Fibroblast of skin of left quadriceps (primary cell): Measurements from ENCODE around the gene PAN3.
"Not testable (repeated sequence)": the region's sequence is repeated elsewhere in the genome, so short reads cannot be mapped to it uniquely, and the experiment has no call there.

Experiments used
- DNase-seq, 2 experiments: peaks; one replicate each; pipeline ENCODE4 v3.0.0-alpha.2; 2013; ENCODE audit warnings: low read depth in 2 of 2

Gene PAN3, protein sequence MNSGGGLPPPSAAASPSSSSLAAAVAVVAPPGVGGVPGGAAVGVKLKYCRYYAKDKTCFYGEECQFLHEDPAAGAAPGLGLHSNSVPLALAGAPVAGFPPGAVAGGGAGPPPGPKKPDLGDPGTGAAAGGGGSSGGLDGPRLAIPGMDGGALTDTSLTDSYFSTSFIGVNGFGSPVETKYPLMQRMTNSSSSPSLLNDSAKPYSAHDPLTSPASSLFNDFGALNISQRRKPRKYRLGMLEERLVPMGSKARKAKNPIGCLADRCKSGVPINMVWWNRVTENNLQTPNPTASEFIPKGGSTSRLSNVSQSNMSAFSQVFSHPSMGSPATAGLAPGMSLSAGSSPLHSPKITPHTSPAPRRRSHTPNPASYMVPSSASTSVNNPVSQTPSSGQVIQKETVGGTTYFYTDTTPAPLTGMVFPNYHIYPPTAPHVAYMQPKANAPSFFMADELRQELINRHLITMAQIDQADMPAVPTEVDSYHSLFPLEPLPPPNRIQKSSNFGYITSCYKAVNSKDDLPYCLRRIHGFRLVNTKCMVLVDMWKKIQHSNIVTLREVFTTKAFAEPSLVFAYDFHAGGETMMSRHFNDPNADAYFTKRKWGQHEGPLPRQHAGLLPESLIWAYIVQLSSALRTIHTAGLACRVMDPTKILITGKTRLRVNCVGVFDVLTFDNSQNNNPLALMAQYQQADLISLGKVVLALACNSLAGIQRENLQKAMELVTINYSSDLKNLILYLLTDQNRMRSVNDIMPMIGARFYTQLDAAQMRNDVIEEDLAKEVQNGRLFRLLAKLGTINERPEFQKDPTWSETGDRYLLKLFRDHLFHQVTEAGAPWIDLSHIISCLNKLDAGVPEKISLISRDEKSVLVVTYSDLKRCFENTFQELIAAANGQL

GRCh38 chr13:28138012-28138755, at the start of gene PAN3:
PAN3 (plus strand) TSS chr13:28138545; CDS start chr13:28138658, 113 bp downstream.
- peak; percentile 77 to 81 for DNase-seq

DNA sequence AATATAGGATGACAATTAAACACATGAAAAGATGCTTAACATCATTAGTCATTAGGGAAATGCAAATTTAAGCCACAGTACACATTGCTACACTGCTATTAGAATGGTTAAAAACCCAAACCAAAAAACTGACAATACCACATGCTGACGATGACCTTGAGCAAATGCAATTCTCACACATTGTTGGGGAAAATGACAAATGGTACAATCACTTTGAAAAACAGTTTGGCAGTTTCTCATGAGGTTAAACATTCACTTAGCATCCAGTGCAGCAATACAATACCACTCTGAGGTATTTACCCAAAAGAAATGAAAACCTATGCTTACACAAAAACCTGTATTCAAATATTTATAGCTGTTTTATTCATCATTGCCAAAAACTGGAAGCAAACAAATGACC, 49.3 kb upstream of the PAN3 start:
- DNase-seq: no peak

DNA sequence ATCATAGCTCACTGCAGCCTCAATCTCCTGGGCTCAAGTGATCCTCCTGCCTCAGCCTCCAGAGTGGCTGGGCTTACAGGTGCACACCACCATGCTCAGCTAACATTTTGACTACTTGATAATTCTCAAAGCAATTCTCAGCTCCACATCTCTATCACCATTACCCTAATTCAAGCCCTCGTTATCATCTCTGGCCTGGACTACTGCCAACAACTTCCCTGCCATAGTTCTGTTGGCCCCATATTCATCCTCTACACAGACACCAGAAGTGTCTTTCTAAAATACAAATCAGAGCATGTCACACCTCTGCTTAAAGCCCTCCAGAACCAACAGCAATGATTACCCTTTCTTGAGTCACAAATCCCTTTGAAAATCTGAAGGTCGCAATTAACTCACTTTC, 45.9 kb upstream of the PAN3 start:
- no peak for DNase-seq

DNA sequence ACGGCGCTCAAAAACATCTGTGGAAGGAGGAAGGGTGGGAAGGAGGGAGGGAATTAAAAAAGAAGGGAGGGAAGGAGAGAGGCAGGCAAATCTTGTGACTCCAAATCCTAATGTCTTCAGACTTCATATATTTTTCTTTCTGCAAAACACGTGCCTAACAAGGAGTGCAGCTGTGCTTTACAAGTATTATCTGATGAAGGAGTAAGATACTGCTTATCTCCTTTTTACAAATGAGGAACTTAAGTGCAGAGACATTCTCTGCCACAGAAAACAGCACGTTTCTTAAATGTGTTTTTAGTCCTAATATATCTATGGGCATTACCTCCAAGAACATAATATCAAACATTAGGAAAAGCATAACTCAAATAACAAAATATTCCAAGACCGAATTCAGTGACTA, 44.5 kb upstream of the PAN3 start:
- no peak for DNase-seq

DNA sequence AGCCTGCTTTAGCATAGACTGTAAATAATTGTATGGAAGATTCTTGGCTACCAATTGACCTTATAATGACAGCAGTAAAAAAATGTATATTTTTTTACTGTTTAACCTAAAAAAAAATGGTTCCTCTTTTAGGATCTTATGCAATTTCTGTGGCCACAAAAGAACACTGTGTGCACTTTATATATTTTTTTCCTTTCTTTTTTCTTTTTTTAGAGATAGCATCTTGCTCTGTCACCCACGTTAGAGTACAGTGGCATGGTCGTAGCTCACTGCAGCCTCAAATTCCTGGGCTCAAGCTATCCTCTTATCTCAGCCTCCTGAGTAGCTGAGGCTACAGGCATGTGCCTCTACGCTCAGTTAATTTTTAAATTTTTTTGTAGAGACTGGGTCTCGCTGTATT, 44.0 kb upstream of the PAN3 start:
- no peak for DNase-seq

DNA sequence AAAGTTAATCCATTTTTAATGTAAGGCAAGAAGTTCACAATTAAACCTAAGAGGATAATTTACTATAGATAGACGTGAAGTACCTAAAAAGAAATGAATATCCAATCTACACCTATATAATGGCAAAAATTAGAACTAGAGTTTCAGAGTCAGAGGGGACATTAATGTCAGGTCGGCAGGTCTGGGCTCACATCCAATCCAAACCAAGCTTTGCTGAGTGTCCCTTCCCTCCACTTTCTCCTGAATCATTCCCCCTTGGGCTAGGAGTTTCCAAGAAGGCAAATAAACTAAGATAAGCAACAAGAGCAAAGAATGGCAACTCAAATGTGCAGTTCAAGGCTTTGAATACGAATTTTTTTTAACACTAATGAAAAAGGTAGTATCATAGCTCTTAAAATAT, 40.8 kb upstream of the PAN3 start:
- DNase-seq: no peak

- DNase-seq: no peak
Observed at GRCh38 chr13:28099396-28100149, 38.8 kb upstream of the PAN3 start.

- DNase-seq: no peak
Observed at GRCh38 chr13:28100150-28101121, 37.9 kb upstream of the PAN3 start, which contains the start of gene FLT3. FLT3 (minus strand) TSS chr13:28100576; CDS start chr13:28100510, 66 bp downstream.

DNA sequence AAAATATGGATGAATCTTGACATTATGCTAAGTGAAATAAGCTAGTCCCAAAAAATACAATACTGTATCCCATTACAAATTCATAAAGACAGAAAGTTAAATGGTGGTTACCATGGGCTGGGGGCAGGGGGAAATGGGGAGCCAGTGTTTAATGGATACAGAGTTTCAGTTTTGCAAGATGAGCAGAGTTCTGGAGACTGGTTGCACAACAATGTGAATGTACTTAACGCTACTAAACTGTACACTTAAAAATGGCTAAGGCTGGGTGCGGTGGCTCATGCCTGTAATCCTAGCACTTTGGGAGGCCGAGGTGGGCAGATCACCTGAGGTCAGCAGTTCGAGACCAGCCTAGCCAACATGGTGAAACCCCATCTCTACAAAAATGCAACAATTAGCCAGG, 36.5 kb upstream of the PAN3 start:
- DNase-seq: not testable (repeated sequence)

DNA sequence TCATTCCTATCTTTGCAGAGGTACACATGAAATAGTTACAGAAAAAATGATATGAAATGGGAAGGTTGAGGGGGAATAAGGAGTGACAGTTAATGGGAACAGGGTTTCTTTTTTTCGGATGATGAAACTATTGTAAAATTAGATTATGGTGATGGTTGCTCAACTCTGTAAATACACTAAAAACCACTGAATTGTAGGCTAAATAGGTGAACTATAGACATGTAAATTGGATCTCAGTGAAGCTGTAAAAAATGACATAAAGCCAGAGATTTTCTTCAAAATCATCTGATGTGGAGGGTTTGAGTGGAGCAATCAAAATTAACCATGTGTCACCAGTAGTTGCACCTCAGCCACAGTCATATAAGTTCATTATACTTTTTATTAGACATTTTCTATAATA, 31.4 kb upstream of the PAN3 start:
- DNase-seq: no peak

DNA sequence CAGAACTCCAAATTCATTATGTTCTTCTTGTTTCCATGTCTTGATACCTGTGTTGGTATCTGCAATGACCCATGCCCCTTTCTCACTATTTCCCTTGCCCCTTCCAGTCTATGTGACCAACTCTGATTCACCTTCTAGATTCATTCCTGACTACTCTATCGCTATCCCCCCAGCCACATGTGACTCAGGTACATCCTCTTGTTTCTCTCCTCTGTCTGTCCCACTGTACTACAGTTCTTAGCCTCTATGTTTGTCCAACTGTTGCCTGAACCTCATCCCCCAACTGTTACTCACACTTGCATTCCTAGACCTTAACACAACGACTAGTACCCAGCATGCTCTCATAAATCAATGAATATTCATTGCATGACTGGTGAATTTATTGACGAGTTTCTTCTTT, 27.9 kb upstream of the PAN3 start:
- no peak for DNase-seq

DNA sequence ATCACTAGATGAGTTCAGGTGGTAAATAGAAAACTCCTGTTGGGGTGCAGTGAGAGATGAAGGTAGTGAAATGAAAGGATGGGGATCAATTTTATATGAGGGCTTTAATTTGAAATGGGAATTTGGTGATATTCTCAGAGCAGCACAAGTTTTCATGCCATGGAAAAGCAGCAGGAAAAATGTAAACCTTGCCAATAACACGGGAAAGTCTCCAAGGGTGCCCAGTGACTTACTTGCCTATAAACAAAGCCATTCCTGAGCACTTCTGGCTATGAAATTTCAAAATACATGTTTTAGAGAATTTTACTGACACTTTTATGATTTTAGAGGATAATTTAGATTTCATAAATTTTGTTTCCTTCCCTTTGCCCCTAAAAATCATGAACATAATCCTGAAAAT, 21.6 kb upstream of the PAN3 start:
- DNase-seq: no peak

GRCh38 chr13:28117689-28118377, 20.5 kb upstream of the PAN3 start:
- no peak for DNase-seq

DNA sequence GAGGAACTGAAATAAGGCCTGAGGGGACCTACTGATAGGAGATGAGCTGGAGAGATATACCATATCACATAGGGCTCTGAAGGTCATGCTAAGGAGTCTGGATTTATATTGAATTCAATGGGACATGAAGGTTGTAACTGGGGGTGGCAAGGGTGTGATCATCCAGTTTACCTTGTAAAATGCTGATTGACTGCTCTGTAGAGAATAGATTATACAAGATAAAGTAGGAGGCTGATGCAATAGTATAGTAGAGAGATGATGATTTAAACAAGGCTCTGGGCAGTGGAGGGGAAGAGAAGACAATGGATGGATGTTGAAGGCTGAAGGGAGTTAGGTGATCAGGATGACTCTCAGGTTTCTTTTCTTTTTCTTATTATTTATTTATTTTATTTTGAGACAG, 18.0 kb upstream of the PAN3 start:
- DNase-seq: no peak

- DNase-seq: no peak
Observed at GRCh38 chr13:28121224-28121623, 17.1 kb upstream of the PAN3 start.

GRCh38 chr13:28128030-28128429, 10.3 kb upstream of the PAN3 start:
- no peak for DNase-seq

DNA sequence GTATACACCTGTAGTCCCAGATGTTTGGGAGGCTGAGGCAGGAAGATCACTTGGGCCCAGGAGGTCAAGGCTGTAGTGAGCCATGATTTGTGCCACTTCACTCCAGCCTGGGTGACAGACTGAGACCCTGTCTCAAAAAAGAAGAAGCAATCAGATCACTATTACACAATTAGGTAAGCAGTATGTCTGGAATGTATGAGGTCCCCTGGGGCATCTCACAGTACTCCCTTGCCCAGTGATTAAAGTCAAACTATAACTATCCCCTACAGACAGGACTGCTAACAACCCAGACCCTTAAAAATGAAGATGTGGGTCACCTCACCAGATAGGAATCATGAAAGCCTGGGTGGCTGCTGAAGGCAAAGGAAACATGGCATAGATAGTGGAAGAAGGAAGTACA, 9.4 kb upstream of the PAN3 start:
- DNase-seq: no peak

DNA sequence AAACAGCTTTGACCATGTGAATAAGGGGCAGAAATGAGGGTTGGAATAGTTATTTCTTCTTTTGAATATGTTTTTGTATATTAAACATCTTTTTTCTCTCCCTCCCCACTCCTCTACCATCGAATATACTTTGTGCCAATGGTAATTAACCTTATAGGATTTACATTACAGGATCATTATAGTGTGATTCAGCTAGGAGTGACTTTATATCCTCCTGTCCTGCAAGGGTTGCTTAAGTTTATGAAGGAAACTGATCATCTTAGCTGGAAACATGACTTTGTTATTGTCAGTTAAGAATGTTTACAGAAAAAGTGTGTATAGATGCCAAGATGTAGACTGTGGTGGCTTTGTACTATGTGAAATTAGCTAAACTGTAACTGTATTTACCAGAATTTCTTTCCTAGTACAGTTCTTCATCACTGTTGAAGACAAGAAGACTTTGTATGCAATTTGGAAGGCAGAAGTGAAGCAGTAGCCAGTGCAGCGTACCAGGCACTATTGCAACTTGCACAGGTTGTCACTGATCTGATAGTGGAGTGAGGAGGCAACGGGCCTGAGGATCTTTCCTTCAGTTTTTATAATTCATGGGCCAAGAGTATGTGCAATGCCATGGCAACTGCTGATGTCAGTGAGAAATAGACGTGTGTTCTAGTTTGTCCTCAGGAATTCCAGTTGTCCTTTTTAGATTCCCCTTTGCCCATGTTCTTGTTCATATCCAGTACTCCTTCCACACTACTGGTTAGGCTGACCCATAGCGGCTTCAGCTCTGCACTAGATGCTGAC, 8.2 kb upstream of the PAN3 start:
- no peak for DNase-seq

GRCh38 chr13:28131646-28132045, 6.7 kb upstream of the PAN3 start:
- DNase-seq: no peak
